SKM-1 (cell line): ENCODE measurements around the gene ST14.
"Not testable (repeated sequence)": the region's sequence is repeated elsewhere in the genome, so short reads cannot be mapped to it uniquely, and the experiment has no call there.

Source experiments
- DNase-seq: peaks from one replicate; lab custom pipeline; 2025; ENCODE audit not compliant: unreplicated experiment; lab: John Stamatoyannopoulos, UW

The ST14 gene

GRCh38 chr11:130188047-130188446 lies 28.5 kb downstream of the ST14 start:
- DNase-seq = no peak

GRCh38 chr11:130188585-130189347 lies 29.2 kb downstream of the ST14 start:
- no peak for DNase-seq

GRCh38 chr11:130189492-130190210 lies 30.1 kb downstream of the ST14 start:
- no peak for DNase-seq

GRCh38 chr11:130190371-130190881 lies 30.8 kb downstream of the ST14 start:
- no peak for DNase-seq

DNA sequence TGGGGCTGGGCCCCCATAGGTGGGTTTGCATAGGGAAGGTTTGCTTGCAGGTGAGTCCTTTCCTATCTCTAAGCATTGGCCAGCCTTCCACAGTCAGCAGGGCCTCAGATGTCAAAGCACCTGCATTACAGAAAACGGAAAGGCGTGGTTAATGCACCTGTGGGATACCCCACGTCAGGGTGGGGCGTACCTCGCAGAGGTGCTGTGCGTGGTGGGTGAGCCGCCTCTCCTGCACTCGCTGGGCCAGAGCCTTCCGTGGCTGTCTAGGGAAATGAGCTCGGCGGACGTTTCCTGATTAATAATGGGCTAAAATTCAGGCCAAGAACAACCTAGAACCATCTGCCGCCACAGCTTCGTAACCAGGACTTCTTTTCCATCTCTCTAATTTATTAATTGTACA lies 32.3 kb downstream of the ST14 start:
- no peak for DNase-seq

DNA sequence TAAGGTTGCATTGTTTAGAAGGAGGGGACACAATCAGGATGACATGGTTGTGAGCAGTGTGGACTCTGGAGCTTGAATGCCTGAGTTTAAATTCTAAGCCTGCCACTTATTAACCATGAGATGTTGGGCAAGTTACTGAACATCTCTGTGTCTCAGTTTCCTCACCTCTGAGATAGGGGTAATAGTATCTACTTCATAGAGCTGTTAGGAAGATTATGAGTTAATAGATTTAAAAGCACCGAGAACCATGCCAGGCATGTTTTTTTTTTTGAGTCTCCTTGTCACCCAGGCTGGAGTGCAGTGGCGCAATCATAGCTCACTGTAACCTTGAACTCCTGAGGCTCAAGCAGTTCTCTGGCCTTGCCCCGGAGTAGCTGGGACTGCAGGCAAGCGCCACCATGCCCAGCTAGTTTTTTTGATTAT lies 33.3 kb downstream of the ST14 start:
- DNase-seq = no peak

- DNase-seq = not testable (repeated sequence)
These were observed 34.0 kb downstream of the ST14 start for GRCh38 chr11:130193551-130193950.

- DNase-seq = no peak
These were observed 34.9 kb downstream of the ST14 start for GRCh38 chr11:130194241-130195023.

- no peak for DNase-seq
These were observed 37.9 kb downstream of the ST14 start for GRCh38 chr11:130197386-130198035.

DNA sequence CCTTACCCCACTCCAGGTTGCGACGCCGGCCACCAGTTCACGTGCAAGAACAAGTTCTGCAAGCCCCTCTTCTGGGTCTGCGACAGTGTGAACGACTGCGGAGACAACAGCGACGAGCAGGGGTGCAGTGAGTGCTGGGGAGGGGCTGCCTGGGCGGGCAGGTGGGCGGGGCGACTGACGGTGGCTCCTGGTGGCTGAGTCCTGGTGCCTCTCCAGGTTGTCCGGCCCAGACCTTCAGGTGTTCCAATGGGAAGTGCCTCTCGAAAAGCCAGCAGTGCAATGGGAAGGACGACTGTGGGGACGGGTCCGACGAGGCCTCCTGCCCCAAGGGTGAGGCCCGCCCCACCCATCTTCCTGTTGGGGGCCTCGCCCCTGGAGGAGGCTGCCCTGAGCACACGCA lies 38.7 kb downstream of the ST14 start:
- DNase-seq = no peak

- DNase-seq = no peak
These were observed 39.4 kb downstream of the ST14 start for GRCh38 chr11:130198964-130199363.

- DNase-seq = no peak
These were observed 40.2 kb downstream of the ST14 start for GRCh38 chr11:130199792-130200191.

DNA sequence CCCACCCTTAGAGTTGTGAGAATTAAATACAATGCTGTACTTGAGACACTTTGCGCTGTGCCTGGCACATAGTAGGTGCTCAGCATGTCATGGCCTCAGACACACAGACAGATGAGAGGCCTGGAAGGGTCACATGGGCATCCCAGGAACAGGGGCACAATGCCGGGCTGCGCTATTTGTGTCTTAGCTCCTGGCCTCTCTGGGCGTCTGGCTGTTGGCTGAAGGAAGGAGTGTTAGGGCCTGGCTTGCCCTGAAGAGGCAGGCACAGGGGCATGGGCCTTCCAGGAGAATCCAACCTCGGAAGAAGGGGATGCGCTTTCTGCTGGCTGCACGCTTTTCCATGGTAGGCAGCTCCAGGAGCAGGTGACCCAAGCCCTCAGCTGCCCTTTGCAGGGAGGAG lies 41.4 kb downstream of the ST14 start:
- DNase-seq = no peak

- DNase-seq = no peak
These were observed 42.6 kb downstream of the ST14 start for GRCh38 chr11:130202009-130202817.

DNA sequence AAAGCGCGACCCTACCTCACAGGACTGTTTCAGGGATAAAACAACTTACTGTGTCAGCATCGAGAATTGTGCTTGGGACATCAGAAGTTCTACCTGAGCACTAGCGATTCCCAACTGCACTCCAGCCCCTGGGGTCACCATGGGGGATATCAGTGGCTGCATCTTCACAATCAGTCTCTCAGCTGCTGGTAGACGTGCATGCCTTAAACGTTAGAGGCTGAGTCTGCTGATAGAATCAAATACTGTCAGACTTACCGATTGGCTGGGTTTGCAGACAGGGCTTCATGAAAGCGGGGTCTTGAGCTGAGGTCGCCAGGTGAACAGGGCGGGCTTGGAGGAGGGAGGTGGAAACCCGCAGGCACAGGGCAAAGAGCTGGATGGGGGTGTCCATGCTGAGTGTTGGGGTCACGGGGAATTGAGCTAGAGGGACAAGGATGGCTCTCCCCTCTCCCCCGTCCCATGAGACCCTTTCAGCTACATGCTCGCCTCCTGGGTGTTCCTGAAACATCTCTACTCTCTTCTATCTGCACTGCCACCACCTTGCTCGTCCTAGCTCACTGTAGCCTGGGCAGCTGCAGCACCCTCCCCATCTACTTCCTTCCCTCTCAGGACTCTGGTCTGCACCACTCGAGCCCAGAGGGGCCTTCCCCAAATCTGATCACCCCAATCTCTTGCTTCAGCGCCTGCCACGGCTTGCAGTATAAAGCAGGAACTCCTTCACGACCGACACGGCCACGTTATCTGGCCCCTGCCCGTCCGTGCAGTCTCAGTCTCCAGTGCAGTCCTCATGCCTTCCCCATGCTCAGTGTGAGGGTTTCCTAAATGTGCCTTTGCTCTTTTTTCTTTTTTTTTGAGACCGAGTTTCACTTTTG lies 43.5 kb downstream of the ST14 start:
- DNase-seq = no peak

DNA sequence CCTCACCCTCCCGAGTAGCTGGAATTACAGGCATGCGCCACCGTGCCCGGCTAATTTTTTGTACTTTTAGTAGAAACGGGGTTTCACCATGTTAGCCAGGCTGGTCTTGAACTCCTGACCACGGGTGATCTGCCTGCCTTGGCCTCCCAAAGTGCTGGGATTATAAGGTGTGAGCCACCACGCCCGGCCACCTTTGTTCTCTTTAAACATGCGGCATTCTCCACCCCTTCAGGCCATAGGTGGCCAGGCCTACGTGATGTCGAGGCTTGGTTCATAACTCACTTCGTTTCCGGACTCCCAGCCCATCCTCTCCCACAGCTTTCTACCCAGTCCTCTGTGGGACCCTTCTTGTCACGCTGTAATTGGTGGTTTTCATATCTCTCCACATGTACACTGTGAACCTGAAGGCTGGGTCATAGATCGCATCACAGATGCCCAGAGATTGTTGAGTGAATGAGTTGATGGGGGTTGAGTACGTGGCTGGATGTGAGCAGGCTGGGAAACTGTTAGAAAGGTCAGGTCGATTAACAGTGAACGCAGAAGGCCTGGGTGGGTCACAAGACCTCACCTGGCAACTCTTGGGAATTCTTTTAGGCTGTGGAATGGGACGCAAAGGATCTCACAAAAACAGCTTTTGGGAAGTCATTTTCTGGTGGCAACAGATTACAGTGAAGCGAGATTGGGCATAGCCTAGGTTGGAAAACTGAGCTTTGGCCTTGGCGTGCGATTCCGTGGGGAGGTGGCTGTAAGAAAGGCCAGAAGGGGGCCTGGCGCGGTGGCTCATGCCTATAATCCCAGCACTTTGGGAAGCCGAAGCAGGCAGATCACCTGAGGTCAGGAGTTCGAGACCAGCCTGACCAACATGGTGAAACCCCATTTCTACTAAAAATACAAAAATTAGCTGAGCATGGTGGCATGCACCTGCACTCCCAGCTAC lies 44.5 kb downstream of the ST14 start:
- DNase-seq = no peak

DNA sequence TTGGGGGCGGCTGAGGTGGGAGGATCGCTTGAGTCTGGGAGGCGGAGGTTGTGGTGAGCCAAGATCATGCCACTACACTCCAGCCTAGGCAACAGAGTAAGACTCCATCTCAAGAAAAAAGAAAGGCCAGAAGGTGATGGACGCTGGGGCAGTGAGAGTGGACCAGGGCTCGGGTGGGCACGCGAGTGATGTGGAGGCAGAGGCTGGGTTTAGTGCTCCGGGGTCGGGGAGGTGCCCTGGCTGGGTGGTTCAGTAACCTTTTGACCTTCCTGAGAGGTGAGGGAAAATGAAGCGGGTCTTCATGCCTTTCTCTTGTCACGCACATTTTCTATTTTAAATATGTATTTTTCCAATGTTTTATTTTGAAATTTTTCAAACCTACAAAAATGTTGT lies 45.1 kb downstream of the ST14 start:
- DNase-seq = no peak

DNA sequence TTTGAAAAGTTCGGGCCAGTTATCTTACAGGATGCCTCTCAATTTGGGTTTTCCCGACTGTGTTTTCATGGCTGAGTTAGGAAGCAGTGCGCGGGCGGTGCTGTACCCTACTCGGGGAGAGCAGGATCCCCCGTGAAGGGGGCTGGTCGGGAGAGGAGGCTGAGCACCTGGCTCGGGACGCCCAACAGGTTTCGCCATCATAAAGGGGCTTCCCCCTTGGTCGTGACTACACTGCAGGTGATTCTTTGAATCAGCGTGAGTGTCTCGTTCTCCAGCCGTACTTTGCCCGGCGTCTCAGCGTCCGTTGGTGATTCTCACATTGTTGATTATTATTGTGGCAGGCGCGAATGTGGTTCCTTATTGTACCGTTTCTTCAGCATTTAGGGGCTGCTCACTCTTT lies 46.6 kb downstream of the ST14 start:
- DNase-seq = no peak
